Measurements from ENCODE around the gene NFASC.

- no peak for TF ChIP-seq CTCF (IDR thresholded peaks at IDR 0.05; ENCODE audit: low read length)
- no peak for TF ChIP-seq EZH2 (optimal IDR thresholded peaks at IDR 0.05; ENCODE audit: low read depth, low read length)
- TF ChIP-seq EZH2phosphoT487 (IDR thresholded peaks at IDR 0.05; ENCODE audit: low read length) = no peak
Observed at GRCh38 chr1:204874274-204874673, 3.6 kb downstream of the NFASC start.

Data from MM.1S (cell line).